HL-60 (cell line): ENCODE results near the gene TUT4.

Experiments
- DNase-seq, 2 experiments: peaks; one replicate each; pipeline ENCODE4 v3.0.0-alpha.2; 2010 to 2020; ENCODE audit warnings: low read depth in 1 of 2, low spot score in 1 of 2
- H3K27ac ChIP-seq: fragments of 250-450 bp; sonication (Bioruptor Pico); replicated peaks from 2 replicates; pipeline ENCODE4 v1.5.1; 2020; ENCODE audit warnings: mild to moderate bottlenecking, moderate library complexity
- H3K27me3 ChIP-seq: fragments of 250-450 bp; sonication (Bioruptor Pico); 2 replicates; pipeline ENCODE4 v1.5.1; 2021; ENCODE audit warnings: mild to moderate bottlenecking, moderate library complexity; ENCODE audit not compliant: insufficient read depth, poor library complexity, severe bottlenecking
- H3K4me3 ChIP-seq: replicated peaks from 2 replicates; pipeline ENCODE4 v1.5.1; 2011; ENCODE audit warnings: mild to moderate bottlenecking, control low read depth, low read length; ENCODE audit not compliant: insufficient read depth
- GABPA ChIP-seq: IDR thresholded peaks from 2 replicates; pipeline ENCODE4 v1.6.1; 2012; ENCODE audit warnings: low read depth
- POLR2AphosphoS5 ChIP-seq: IDR thresholded peaks from 2 replicates; pipeline ENCODE4 v1.6.1; 2012; ENCODE audit warnings: low read depth
- SPI1 ChIP-seq: IDR thresholded peaks from 2 replicates; pipeline ENCODE4 v1.6.1; 2012; ENCODE audit warnings: low read depth, mild to moderate bottlenecking, borderline replicate concordance
- TF ChIP-seq, protein P1 (sequence below): IDR thresholded peaks from 2 replicates; pipeline ENCODE4 v1.6.1; 2012; ENCODE audit warnings: low read depth; ENCODE audit not compliant: insufficient replicate concordance
- TF ChIP-seq, protein P2 (sequence below): IDR thresholded peaks from one replicate; pipeline ENCODE4 v1.5.1; 2011; ENCODE audit warnings: low read length, control low read depth, inconsistent platforms; ENCODE audit not compliant: insufficient read depth

TUT4 gene

DNA sequence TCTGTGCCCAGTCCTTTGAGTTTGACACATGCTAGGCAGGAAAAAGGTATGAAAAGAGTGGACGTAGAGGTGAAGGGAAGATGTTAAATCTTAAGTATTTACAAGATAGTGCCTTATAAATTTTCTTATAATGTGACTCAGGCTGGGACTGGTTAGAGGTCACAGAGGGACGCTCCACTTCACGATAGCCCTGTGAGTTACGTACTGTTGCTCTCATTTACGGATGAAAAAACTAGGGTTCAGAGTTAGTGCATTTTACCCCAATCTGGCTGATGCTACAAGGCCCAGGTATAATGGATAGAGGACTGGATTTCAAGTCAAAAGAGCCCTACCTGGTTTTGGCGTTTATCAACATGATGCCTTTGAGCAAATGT lies 1.4 kb upstream of the TUT4 start:
- H3K27me3 ChIP-seq = no peaks in the 10 kb centered on the region
- TF ChIP-seq GABPA (no peak), POLR2AphosphoS5 (no peak)
- TF ChIP-seq, protein P1, sequence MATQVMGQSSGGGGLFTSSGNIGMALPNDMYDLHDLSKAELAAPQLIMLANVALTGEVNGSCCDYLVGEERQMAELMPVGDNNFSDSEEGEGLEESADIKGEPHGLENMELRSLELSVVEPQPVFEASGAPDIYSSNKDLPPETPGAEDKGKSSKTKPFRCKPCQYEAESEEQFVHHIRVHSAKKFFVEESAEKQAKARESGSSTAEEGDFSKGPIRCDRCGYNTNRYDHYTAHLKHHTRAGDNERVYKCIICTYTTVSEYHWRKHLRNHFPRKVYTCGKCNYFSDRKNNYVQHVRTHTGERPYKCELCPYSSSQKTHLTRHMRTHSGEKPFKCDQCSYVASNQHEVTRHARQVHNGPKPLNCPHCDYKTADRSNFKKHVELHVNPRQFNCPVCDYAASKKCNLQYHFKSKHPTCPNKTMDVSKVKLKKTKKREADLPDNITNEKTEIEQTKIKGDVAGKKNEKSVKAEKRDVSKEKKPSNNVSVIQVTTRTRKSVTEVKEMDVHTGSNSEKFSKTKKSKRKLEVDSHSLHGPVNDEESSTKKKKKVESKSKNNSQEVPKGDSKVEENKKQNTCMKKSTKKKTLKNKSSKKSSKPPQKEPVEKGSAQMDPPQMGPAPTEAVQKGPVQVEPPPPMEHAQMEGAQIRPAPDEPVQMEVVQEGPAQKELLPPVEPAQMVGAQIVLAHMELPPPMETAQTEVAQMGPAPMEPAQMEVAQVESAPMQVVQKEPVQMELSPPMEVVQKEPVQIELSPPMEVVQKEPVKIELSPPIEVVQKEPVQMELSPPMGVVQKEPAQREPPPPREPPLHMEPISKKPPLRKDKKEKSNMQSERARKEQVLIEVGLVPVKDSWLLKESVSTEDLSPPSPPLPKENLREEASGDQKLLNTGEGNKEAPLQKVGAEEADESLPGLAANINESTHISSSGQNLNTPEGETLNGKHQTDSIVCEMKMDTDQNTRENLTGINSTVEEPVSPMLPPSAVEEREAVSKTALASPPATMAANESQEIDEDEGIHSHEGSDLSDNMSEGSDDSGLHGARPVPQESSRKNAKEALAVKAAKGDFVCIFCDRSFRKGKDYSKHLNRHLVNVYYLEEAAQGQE = no peak
- TF ChIP-seq, protein P2, sequence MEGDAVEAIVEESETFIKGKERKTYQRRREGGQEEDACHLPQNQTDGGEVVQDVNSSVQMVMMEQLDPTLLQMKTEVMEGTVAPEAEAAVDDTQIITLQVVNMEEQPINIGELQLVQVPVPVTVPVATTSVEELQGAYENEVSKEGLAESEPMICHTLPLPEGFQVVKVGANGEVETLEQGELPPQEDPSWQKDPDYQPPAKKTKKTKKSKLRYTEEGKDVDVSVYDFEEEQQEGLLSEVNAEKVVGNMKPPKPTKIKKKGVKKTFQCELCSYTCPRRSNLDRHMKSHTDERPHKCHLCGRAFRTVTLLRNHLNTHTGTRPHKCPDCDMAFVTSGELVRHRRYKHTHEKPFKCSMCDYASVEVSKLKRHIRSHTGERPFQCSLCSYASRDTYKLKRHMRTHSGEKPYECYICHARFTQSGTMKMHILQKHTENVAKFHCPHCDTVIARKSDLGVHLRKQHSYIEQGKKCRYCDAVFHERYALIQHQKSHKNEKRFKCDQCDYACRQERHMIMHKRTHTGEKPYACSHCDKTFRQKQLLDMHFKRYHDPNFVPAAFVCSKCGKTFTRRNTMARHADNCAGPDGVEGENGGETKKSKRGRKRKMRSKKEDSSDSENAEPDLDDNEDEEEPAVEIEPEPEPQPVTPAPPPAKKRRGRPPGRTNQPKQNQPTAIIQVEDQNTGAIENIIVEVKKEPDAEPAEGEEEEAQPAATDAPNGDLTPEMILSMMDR = no peak
- H3K4me3 ChIP-seq = no peak overlapping the region
- no peak for DNase-seq
- H3K27ac ChIP-seq = peak overlapping the region; percentile 30; the same call in 1 of the 2 replicates

DNA sequence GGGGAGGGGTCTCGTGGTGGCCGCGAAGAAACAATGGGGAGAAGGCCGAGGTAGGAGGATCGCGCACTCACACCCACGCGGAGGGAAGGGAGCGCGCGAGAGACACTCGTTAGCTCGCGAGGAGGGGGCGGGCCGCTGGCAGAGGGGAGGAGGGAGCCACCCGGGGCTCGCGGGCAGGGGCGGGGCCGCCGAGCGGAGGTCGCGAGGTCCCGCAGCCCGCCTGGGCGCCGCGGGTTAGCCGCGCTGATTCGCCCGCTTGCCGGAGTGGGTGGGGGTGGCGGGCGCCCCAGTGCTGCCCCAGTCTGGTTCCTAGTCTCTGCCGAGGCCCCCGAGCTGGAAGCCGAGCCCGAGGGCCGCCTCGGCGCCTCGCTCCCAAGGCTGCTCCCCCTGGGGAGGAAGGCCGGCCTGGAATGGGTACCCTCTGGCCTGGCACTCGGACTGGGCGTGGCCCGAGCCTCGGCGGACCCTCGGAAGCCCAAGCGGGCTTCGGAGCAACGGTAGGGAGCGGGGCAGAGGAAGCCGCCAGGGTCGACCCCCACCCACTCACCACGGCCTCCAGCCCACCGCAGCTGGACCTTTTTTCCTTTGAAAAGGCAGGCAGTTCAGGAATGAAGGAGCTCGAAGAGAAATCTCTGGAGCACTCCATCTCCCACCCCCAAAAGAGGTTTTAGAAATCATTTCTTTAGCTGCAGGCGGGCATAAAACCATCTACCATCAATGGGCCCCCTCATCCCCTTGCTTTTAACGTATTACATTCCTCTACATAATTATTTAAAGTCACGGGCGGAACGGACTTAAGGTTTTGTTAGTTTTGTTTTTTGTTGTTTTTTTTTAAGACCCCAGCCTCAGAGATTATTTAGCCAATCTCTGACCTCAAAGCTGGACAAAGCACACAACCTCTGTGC lies 722 bp upstream of the TUT4 start:
- no peaks in the 10 kb centered on the region for H3K27me3 ChIP-seq

DNA sequence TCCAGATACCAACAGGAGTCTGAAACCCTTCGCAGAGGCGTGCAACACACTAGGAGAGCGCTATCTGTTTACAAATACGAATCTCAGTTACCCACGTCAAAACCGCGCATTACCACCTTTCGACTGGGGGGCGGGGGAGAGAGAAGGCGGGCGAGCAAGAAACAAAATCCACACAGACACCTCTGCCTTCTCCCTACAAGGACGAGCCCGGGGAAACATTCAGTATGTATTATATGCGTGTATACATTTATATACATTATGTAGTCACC lies 722 bp downstream of the TUT4 start:
- H3K4me3 ChIP-seq = peak overlapping the region; percentile 87
- H3K27ac ChIP-seq = peak overlapping the region; percentile 81
- H3K27me3 ChIP-seq = no peaks in the 10 kb centered on the region
- TF ChIP-seq, protein P1 = no peak
- TF ChIP-seq, protein P2 = no peak
- TF ChIP-seq SPI1 (no peak), POLR2AphosphoS5 (no peak), GABPA (no peak)
- peak; percentile 60 to 65 for DNase-seq

More for the DNA sequence above, 722 bp upstream of the TUT4 start:
- Histone ChIP-seq H3K4me3 (peak overlapping the region; percentile 87), H3K27ac (peak overlapping the region; percentile 81)
- 0 out of 2 replicates have a peak, but pooled peaks have one; percentile 4 for TF ChIP-seq POLR2AphosphoS5
- TF ChIP-seq SPI1 = no peak
- TF ChIP-seq GABPA = no peak
- TF ChIP-seq, protein P1 = no peak
- DNase-seq = peak; percentile 53 to 72
